ENCODE results near the gene NOC2L. TPM values are rescaled to one million over a fixed set of nuclear protein-coding genes. Genes with fewer than 3 reads are reported as not detected.

The NOC2L gene
- total RNA-seq (61.1 and 61.9 TPM in 2 replicates), polyA plus RNA-seq (34.1 and 62.0 TPM in 2 replicates), polyA minus RNA-seq (ENCODE audit: low replicate concordance) (64.8 and 117 TPM in 2 replicates)
- polyA plus RNA-seq (2012), result 47.9 and 88.2 TPM in 2 replicates

DNA sequence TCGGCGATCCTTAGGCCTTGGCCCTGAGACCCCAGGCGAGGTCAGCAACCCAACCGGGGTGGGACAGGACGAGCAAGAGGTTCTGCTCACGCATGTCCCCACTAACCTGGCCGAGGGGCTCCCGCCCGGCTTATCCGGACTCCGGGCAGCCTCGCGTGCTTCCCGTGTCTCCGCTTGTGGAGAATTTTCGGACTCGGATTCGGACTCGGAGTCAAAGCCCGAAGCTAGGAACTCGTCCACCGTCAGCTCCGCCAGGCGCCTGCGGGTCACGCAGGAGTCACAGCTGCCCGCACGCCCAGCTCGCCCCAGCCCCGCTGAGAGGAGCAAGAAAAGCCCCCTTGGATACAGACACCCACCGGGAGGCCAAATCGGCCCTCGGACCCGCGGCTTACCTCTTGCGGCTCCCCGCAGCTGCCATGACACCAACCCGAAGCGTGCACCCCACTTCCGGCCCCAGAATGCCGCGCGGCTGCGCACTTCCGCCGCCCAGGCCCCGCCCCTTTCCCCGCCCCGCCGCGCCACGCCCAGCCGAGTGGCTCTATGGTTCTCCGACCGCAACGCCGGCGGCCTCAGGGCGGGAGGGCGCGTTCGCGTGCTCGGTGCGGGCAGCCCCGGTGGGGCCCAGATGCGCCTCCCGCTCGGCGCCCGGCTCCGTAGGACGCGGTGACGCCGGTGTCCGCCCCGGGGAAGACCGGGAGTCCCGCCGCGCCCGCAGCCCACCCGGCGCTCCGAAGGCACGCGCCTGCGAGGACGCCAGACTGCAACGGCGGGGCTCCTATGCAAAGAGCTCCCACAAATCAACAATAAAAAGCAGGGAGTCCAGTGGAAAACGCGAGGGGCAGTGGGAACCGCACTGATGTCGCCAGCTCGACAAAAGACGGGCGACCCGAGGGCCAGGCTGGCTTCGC, at the start of gene NOC2L:
TSS of gene NOC2L (minus strand) at position 434 of the 908 bp plus-strand sequence. CDS start at position 418, 16 bp downstream.
- TF ChIP-seq CTCF (conservative IDR thresholded peaks at IDR 0.05 in 1 of 2, IDR thresholded peaks at IDR 0.05 in 1 of 2; ENCODE audit: low read depth in 1 of 2, low read length in 2 of 2) (no peak), EZH2 (IDR thresholded peaks at IDR 0.05; ENCODE audit: low read length, missing control alignments) (no peak)
- Histone ChIP-seq H3K9me3 (ENCODE audit: control insufficient read depth, insufficient read depth, low read depth, low read length) (no peaks in the 10 kb centered on the region), H3K27me3 (ENCODE audit: control insufficient read depth, insufficient read depth, low read length) (no peaks in the 10 kb centered on the region), H3K36me3 (ENCODE audit: control insufficient read depth, insufficient read depth, low read length) (peaks cover 10% of the 10 kb centered on the region), H3K9ac (ENCODE audit: insufficient read depth, low read length) (peak within 1 kb of the TSS; percentile 69), H3K4me2 (ENCODE audit: extremely low read depth, insufficient read depth, low read length) (peak within 1 kb of the TSS; percentile 55), H3K27ac (ENCODE audit: insufficient read depth, low read length) (peak within 1 kb of the TSS; percentile 80), H2AFZ (ENCODE audit: low read length) (peak within 1 kb of the TSS; percentile 47), H4K20me1 (ENCODE audit: control insufficient read depth, extremely low read depth, insufficient read depth, low read length) (no peaks in the 10 kb centered on the region), H3K79me2 (ENCODE audit: control insufficient read depth, insufficient read depth, low read length) (peaks cover 21% of the 10 kb centered on the region), H3K4me3 (replicated peaks in 1 of 4; ENCODE audit: control extremely low read depth in 1 of 4, insufficient read depth in 1 of 4, low read depth in 3 of 4, low read length in 4 of 4) (peak within 1 kb of the TSS; percentile 81 to 100 (median 92)), H3K4me1 (ENCODE audit: control insufficient read depth, extremely low read depth, insufficient read depth, low read length) (peaks cover 7% of the 10 kb centered on the region)
- peak; percentile 80 to 86 for DNase-seq (ENCODE audit: low read depth in 2 of 2)

GRCh38 chr1:1006305-1007159, 47.5 kb upstream of the NOC2L start:
- no peak overlapping the region for H3K4me3 ChIP-seq (replicated peaks in 1 of 4; ENCODE audit: control extremely low read depth in 1 of 4, insufficient read depth in 1 of 4, low read depth in 3 of 4, low read length in 4 of 4)
- H3K4me2 ChIP-seq (ENCODE audit: extremely low read depth, insufficient read depth, low read length), result no peak overlapping the region
- H3K9ac ChIP-seq (ENCODE audit: insufficient read depth, low read length), result no peak overlapping the region
- H4K20me1 ChIP-seq (ENCODE audit: control insufficient read depth, extremely low read depth, insufficient read depth, low read length), result no peaks in the 10 kb centered on the region
- no peaks in the 10 kb centered on the region for H3K27me3 ChIP-seq (ENCODE audit: control insufficient read depth, insufficient read depth, low read length)
- no peaks in the 10 kb centered on the region for H3K9me3 ChIP-seq (ENCODE audit: control insufficient read depth, insufficient read depth, low read depth, low read length)
- H3K27ac ChIP-seq (ENCODE audit: insufficient read depth, low read length), result no peak overlapping the region
- no peak overlapping the region for H2AFZ ChIP-seq (ENCODE audit: low read length)
- no peaks in the 10 kb centered on the region for H3K4me1 ChIP-seq (ENCODE audit: control insufficient read depth, extremely low read depth, insufficient read depth, low read length)
- TF ChIP-seq CTCF (conservative IDR thresholded peaks at IDR 0.05 in 1 of 2, IDR thresholded peaks at IDR 0.05 in 1 of 2; ENCODE audit: low read depth in 1 of 2, low read length in 2 of 2) (no peak), EZH2 (IDR thresholded peaks at IDR 0.05; ENCODE audit: low read length, missing control alignments) (no peak)
- DNase-seq (ENCODE audit: low read depth in 2 of 2), result no peak
- H3K36me3 ChIP-seq (ENCODE audit: control insufficient read depth, insufficient read depth, low read length), result no peaks in the 10 kb centered on the region
- H3K79me2 ChIP-seq (ENCODE audit: control insufficient read depth, insufficient read depth, low read length), result no peaks in the 10 kb centered on the region
